Common myeloid progenitor, CD34-positive (primary cell): ENCODE measurements around the gene ZSCAN12.

Experiments used
- CTCF ChIA-PET: fragments of 350-600 bp; sonication (Branson Sonifier 250); formaldehyde crosslinking; loops from one replicate; lab custom pipeline; 2021; ENCODE audit warnings: antibody characterized with exemption; lab: Charles Lee
- POLR2A ChIA-PET: fragments of 350-600 bp; sonication (Branson Sonifier 250); formaldehyde crosslinking; loops from one replicate; lab custom pipeline; 2021; ENCODE audit warnings: antibody characterized with exemption; lab: Charles Lee
- DNase-seq, 3 donors: peaks; one replicate each; pipeline versions ENCODE4 v3.0.0 to v3.0.0-alpha.2; 2013
- H3K27ac ChIP-seq, 2 experiments: 1 replicate in 1 of 2; 2 replicates in 1 of 2; pipeline ENCODE4 v1.7.0; 2013; ENCODE audit warnings: inconsistent platforms in 2 of 2, low read length in 2 of 2, mild to moderate bottlenecking in 2 of 2, low read depth in 1 of 2, moderate library complexity in 1 of 2; ENCODE audit not compliant: severe bottlenecking in 2 of 2, insufficient read depth in 1 of 2, poor library complexity in 1 of 2
- H3K27me3 ChIP-seq, 5 experiments: replicated peaks in 2 of 5; 1 replicate in 3 of 5; 2 replicates in 2 of 5; pipeline versions ENCODE4 v1.6.1 to v1.7.0; 2013; ENCODE audit warnings: low read length in 4 of 5, mild to moderate bottlenecking in 2 of 5, moderate library complexity in 2 of 5, inconsistent platforms in 1 of 5; ENCODE audit not compliant: insufficient read depth in 5 of 5, control insufficient read depth in 4 of 5
- H3K36me3 ChIP-seq, 4 experiments: 1 replicate in 2 of 4; 2 replicates in 2 of 4; pipeline versions ENCODE4 v1.6.1 to v1.7.0; 2013; ENCODE audit warnings: low read length in 3 of 4, control low read depth in 1 of 4, mild to moderate bottlenecking in 1 of 4; ENCODE audit not compliant: control insufficient read depth in 4 of 4, insufficient read depth in 4 of 4
- H3K4me1 ChIP-seq, 4 experiments: 1 replicate in 3 of 4; 2 replicates in 1 of 4; pipeline versions ENCODE4 v1.6.1 to v1.7.1; 2013; ENCODE audit warnings: low read length in 3 of 4, mild to moderate bottlenecking in 3 of 4, control low read depth in 1 of 4, inconsistent platforms in 1 of 4, moderate library complexity in 1 of 4; ENCODE audit not compliant: control insufficient read depth in 4 of 4, insufficient read depth in 4 of 4; ENCODE audit errors: control extremely low read depth in 1 of 4
- H3K4me3 ChIP-seq, 7 experiments: 1 replicate in 4 of 7; 2 replicates in 3 of 7; pipeline versions ENCODE4 v1.5.1 to v1.7.0; 2013; ENCODE audit warnings: mild to moderate bottlenecking in 7 of 7, low read length in 6 of 7, moderate library complexity in 6 of 7, inconsistent platforms in 2 of 7, low read depth in 2 of 7, control low read depth in 1 of 7; ENCODE audit not compliant: insufficient read depth in 4 of 7, control insufficient read depth in 1 of 7; ENCODE audit errors: extremely low read depth in 1 of 7
- H3K9me3 ChIP-seq, 5 experiments: 1 replicate in 4 of 5; 2 replicates in 1 of 5; pipeline versions ENCODE4 v1.6.1 to v1.7.1; 2013; ENCODE audit warnings: low read length in 4 of 5, mild to moderate bottlenecking in 2 of 5, inconsistent platforms in 1 of 5, low read depth in 1 of 5, moderate library complexity in 1 of 5; ENCODE audit not compliant: control insufficient read depth in 4 of 5, insufficient read depth in 2 of 5; ENCODE audit errors: control extremely low read depth in 1 of 5
- WGBS: methylation state at CpG from one replicate; pipeline ENCODE4 v1.1.5; 2013; ENCODE audit not compliant: insufficient coverage; 5-methylcytosine and 5-hydroxymethylcytosine counted together

The ZSCAN12 gene

GRCh38 chr6:28380381-28380780 is 19.2 kb downstream of the ZSCAN12 start:
- Histone ChIP-seq H3K9me3 (peaks cover 0 to 4% (median 0%) of the 10 kb centered on the region in 5 experiments), H3K36me3 (peaks cover 7 to 48% (median 32%) of the 10 kb centered on the region in 4 experiments), H3K27ac (no peak overlapping the region), H3K4me3 (no peak overlapping the region), H3K27me3 (no peaks in the 10 kb centered on the region), H3K4me1 (peaks cover 0 to 17% (median 8%) of the 10 kb centered on the region in 4 experiments)
- no peak for DNase-seq
- WGBS = 100% methylated on average over 2 of the region's 2 CpGs
- CTCF ChIA-PET = interaction anchor here (1.4 to 1.5 kb wide), 2 partner anchors 22 to 62 kb away, joined by 3 to 4 read pairs; partner anchors contain the start of gene ZSCAN23
- POLR2A ChIA-PET = no interaction called here

GRCh38 chr6:28378644-28379043 is 20.9 kb downstream of the ZSCAN12 start:
- no peak for DNase-seq
- Histone ChIP-seq H3K4me3 (no peak overlapping the region), H3K9me3 (peaks cover 0 to 4% (median 0%) of the 10 kb centered on the region in 5 experiments), H3K4me1 (peaks cover 0 to 13% (median 8%) of the 10 kb centered on the region in 4 experiments), H3K27ac (no peak overlapping the region), H3K36me3 (peaks cover 7 to 44% (median 29%) of the 10 kb centered on the region in 4 experiments), H3K27me3 (no peaks in the 10 kb centered on the region)
- POLR2A ChIA-PET = no interaction called here
- CTCF ChIA-PET = no interaction called here

- Histone ChIP-seq H3K36me3 (peaks cover 7 to 44% (median 29%) of the 10 kb centered on the region in 4 experiments), H3K9me3 (peaks cover 0 to 4% (median 0%) of the 10 kb centered on the region in 5 experiments), H3K4me3 (no peak overlapping the region), H3K27me3 (no peaks in the 10 kb centered on the region), H3K4me1 (peaks cover 0 to 9% (median 4%) of the 10 kb centered on the region in 4 experiments), H3K27ac (no peak overlapping the region)
- WGBS = no CpG with 5 or more reads among the region's 1 CpG
- DNase-seq = no peak
- ChIA-PET CTCF (interaction anchor here (1.0 kb wide), 1 partner anchor 22 kb away, joined by 3 read pairs; no protein-coding TSS in a partner anchor), POLR2A (no interaction called here)
Observed at GRCh38 chr6:28377879-28378278, 21.7 kb downstream of the ZSCAN12 start.

GRCh38 chr6:28373925-28374324 is 25.6 kb downstream of the ZSCAN12 start:
- ChIA-PET POLR2A (no interaction called here), CTCF (no interaction called here)
- H3K36me3 ChIP-seq = peaks cover 5 to 20% (median 7%) of the 10 kb centered on the region in 4 experiments
- no peaks in the 10 kb centered on the region for H3K27me3 ChIP-seq
- 100% methylated on average over 1 of the region's 1 CpG for WGBS
- no peak for DNase-seq
- H3K9me3 ChIP-seq = peaks cover 0 to 4% (median 0%) of the 10 kb centered on the region in 5 experiments
- H3K27ac ChIP-seq = no peak overlapping the region
- no peak overlapping the region for H3K4me3 ChIP-seq
- no peaks in the 10 kb centered on the region for H3K4me1 ChIP-seq

GRCh38 chr6:28371706-28372451 is 27.7 kb downstream of the ZSCAN12 start:
- CTCF ChIA-PET = interaction anchor here (1.6 to 2.8 kb wide), 4 partner anchors 10 to 16 kb away, joined by 4 to 9 read pairs (median 8); no protein-coding TSS in a partner anchor

GRCh38 chr6:28371280-28371679 is 28.3 kb downstream of the ZSCAN12 start:
- CTCF ChIA-PET = interaction anchor here (1.6 to 2.8 kb wide), 4 partner anchors 9 to 16 kb away, joined by 4 to 9 read pairs (median 8); no protein-coding TSS in a partner anchor
- WGBS = no CpG with 5 or more reads among the region's 1 CpG
- no peaks in the 10 kb centered on the region for H3K27me3 ChIP-seq
- peaks cover 3 to 18% (median 10%) of the 10 kb centered on the region in 4 experiments for H3K36me3 ChIP-seq
- DNase-seq = no peak
- H3K27ac ChIP-seq = no peak overlapping the region
- H3K9me3 ChIP-seq = no peaks in the 10 kb centered on the region
- H3K4me3 ChIP-seq = no peak overlapping the region
- no peaks in the 10 kb centered on the region for H3K4me1 ChIP-seq
- POLR2A ChIA-PET = no interaction called here

More at GRCh38 chr6:28371706-28372451, 27.7 kb downstream of the ZSCAN12 start:
- DNase-seq = no peak
- Histone ChIP-seq H3K4me3 (no peak overlapping the region), H3K27ac (no peak overlapping the region), H3K4me1 (no peaks in the 10 kb centered on the region), H3K36me3 (peaks cover 3 to 15% (median 5%) of the 10 kb centered on the region in 4 experiments), H3K9me3 (no peaks in the 10 kb centered on the region), H3K27me3 (no peaks in the 10 kb centered on the region)
- POLR2A ChIA-PET = interaction anchor here (0.6 kb wide), 1 partner anchor 12 kb away, joined by 4 read pairs; no protein-coding TSS in a partner anchor
- 87% methylated on average over 9 of the region's 9 CpGs for WGBS

- WGBS = 95% methylated on average over 2 of the region's 2 CpGs
- no peak for DNase-seq
- Histone ChIP-seq H3K4me1 (no peaks in the 10 kb centered on the region), H3K27me3 (no peaks in the 10 kb centered on the region), H3K27ac (no peak overlapping the region), H3K9me3 (no peaks in the 10 kb centered on the region), H3K4me3 (no peak overlapping the region), H3K36me3 (peaks cover 3 to 26% (median 19%) of the 10 kb centered on the region in 4 experiments)
- ChIA-PET POLR2A (no interaction called here), CTCF (interaction anchor here (0.7 to 2.8 kb wide), 2 partner anchors 12 to 256 kb away, joined by 3 to 9 read pairs; no protein-coding TSS in a partner anchor)
Observed at GRCh38 chr6:28370440-28370839, 29.1 kb downstream of the ZSCAN12 start.
